Activated CD4-positive, CD25-positive, alpha-beta regulatory T cell treated with anti-CD3 and anti-CD28 coated beads, Interleukin-2, amount 50 U/mL, for 72 hours (primary cell): ENCODE results near the gene SORBS2.
"Not testable (repeated sequence)": the region's sequence is repeated elsewhere in the genome, so short reads cannot be mapped to it uniquely, and the experiment has no call there.

Experiments
- DNase-seq: peaks from one replicate; pipeline ENCODE4 v3.0.0; 2021

Gene SORBS2

GRCh38 chr4:185735866-185736400 is 76.1 kb downstream of the SORBS2 start:
- DNase-seq: no peak

DNA sequence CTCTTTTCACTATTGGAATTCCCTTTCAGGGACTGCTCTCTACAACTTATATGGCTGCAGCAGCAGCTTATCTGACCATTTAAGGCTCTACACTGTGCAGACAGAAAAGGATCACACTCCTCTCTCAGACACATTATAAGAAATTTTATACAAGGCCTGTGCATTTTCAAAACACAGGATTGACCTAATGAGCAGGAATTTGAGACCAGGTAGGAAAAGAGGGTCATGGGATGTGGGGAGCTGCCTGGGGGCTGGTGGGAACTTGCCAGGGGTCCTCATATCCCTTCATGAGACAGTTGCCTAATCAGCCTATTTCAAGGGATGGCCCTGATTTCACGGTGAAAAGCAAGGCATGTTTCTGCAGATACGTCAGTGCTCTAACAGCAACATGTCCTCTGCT is 77.1 kb downstream of the SORBS2 start:
- no peak for DNase-seq

GRCh38 chr4:185734214-185734613 is 77.8 kb downstream of the SORBS2 start:
- DNase-seq: no peak

- DNase-seq: no peak
Observed at GRCh38 chr4:185730849-185731608, 81.0 kb downstream of the SORBS2 start.

GRCh38 chr4:185730387-185730786 is 81.6 kb downstream of the SORBS2 start:
- no peak for DNase-seq

- no peak for DNase-seq
Observed at GRCh38 chr4:185729391-185729804, 82.6 kb downstream of the SORBS2 start.

DNA sequence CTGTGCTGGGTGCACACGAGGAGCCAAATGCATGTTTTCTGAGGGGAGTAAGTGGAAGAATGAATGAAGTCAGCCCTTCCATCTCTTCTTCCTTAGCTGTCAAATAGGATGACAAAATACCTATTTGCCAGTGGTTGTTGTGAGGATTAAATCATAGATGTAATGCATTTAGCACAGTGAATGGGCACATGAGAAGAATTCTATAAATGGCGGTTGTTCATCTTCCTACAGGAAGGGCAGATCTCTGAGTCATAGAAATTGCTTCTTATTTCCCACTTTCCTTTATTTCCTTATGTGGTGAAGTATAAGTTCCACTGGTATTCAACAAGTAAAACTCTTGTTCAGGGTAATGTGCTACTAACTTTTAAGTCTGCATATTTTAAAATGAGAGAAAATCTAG is 83.1 kb downstream of the SORBS2 start:
- DNase-seq: no peak

GRCh38 chr4:185726931-185727330 is 85.1 kb downstream of the SORBS2 start:
- no peak for DNase-seq

GRCh38 chr4:185723631-185724260 is 88.2 kb downstream of the SORBS2 start:
- DNase-seq: no peak

- no peak for DNase-seq
Observed at GRCh38 chr4:185722029-185722316, 90.0 kb downstream of the SORBS2 start.

DNA sequence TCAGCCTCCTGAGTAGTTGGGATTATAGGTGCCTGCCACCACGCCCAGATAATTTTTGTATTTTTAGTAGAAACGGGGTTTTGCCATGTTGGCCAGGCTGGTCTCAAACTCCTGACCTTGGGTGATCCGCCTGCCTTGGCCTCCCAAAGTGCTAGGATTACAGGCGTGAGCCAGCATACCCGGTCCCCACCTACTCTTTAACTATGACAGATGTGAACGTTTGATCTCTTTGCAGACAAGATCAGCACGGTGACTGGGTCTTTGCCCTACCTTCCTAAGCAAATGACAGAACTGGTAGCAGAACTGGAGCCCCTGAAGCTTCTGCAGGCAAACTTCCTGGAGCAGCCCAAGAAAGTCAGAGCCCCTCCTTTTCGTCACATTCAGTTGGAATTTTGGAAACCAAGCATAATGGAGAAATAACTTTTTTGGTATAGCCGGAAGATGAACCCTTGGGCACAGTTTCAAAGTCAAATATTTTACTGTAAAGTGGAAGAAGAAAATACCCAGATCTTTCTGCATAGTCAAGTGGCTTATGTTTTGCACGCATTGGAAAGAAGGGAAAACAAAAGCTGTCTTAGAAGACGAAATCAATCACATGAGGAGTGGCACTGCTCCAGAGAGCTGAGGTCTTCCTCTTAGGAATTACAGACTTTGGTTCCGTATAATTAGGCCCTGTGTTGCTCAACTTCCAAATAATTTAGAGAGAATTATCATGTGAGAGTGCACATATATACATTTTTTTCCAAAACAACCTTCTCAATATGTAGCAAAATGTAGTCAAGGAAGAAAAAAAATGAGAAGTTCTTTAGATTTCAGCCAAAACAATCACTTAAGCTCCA is 90.6 kb downstream of the SORBS2 start:
- DNase-seq: no peak

DNA sequence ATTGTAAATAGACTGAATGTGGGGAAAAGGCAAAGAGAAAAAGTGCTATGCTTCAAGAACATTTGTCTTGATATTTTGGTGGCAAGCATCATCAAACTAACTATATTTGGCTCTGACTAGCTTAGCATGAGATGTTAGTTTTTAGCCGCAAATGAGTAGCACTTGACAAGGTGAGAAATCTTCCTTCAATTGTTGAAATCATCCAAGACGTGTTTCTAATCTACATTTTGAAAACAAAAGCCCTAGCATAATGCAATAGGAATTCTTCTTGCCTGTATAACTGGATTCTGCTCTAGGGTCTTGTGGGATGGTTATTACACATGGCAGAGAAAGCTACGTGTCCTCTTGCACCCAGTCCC is 92.5 kb downstream of the SORBS2 start:
- DNase-seq: no peak

- no peak for DNase-seq
Observed at GRCh38 chr4:185718578-185719499, 93.2 kb downstream of the SORBS2 start.

DNA sequence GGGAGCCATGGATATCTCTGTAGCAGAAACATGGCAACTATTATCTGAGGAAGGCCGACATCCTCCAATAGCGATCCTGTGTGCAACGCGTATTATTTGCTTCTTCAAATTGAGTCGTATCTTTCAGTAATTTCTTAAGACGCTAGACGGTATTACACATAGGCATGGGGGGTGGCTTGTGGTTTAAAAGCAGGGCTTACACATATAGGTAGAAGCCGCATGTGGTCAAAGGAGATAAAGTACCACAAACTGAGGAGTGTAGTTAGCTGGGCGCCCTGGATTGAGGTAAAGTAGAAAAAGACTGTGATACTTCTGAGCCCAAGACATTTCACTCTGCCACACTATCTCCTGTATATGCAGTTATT is 94.6 kb downstream of the SORBS2 start:
- DNase-seq: no peak

DNA sequence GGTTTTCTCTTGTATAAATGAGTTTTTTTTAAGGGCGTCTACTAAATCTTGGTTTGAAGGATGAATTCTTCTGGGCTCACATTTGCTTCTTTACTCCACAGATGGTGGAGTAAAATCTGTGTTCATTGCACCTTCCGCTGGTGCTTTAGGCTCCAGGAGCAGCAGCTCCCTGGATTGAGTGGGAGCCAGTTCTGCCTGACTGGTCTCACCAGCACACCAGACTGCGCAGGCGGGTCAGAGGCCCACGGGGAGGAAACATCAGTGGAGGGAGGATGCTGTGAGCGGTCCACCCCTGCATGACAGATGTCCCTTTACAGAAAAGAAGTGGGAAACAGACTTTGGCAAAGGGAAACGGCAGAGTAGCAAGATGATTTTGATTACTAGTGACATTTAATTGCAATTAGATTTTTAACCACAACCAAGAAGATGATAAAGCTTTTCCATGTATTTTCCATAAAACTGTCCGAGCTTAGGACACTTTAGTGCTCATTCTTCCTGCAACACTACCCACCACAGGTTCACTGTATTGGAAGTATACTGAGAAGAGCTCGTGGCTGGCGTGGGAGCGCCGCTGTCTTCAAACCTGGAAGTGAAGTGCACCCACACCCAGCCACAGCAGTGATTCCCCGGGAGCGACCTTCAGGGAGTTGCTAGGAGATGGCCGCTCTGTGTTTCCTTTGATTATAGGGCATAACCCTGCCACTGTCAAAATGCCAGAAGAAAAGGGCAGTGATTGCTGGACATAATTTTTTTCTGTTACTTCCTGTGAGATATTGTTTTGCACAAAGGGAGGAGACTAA is 95.2 kb downstream of the SORBS2 start:
- no peak for DNase-seq

GRCh38 chr4:185716141-185716551 is 95.8 kb downstream of the SORBS2 start:
- no peak for DNase-seq

DNA sequence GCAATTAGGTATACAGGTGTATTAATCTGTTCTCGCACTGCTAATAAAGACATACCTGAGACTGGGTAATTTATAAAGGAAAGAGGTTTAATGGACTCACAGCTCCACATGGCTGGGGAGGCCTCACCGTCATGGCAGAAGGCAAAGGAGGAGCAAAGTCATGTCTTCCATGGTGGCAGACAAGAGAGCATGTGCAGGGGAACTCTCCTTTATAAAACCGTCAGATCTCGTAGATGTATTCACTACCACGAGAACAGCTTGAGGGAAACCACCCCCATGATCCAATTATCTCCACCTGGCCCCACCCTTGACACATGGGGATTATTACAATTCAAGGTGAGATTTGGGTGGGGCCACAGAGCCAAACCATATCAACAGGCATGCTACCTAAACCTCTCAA is 97.5 kb downstream of the SORBS2 start:
- DNase-seq: not testable (repeated sequence)

- DNase-seq: no peak
Observed at GRCh38 chr4:185713731-185714130, 98.3 kb downstream of the SORBS2 start.

DNA sequence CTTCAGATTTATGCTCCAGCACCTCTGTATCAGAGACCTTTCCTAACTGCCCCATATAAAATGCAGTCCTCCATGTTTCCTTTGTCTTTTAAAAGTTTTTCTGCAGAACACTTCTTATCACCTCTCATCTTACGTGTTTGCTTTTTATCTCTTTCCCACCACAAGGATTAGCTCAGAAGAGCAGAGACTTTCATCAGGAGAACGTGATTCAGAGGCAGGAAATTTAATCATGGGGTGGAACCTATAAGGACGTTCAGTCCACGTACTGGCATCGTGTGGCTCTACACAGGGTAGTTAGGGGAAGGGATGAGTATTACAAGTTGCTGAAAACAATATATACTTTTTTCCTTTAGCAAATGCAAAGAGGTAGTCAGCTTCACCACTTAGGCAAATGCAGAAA is 98.7 kb downstream of the SORBS2 start:
- DNase-seq: no peak

GRCh38 chr4:185712350-185713024 is 99.5 kb downstream of the SORBS2 start:
- no peak for DNase-seq

- DNase-seq: no peak
Observed at GRCh38 chr4:185711726-185712125, 100.3 kb downstream of the SORBS2 start.
